T47D (cell line): ENCODE measurements around the gene GSG1L.

ENCODE experiments used
- DNase-seq, 2 experiments: peaks; one replicate each; pipeline versions ENCODE4 v3.0.0 to v3.0.0-alpha.2; 2011 to 2012; ENCODE audit warnings: low read depth in 1 of 2, low spot score in 1 of 2
- JUND ChIP-seq: IDR thresholded peaks from 2 replicates; pipeline ENCODE4 v1.6.1; 2012; ENCODE audit warnings: low read depth
- in situ Hi-C: cut with HindIII; loops from 2 replicates; pipeline ENCODE4 v1.10.0; 2016; ENCODE audit warnings: low sequenced_read_pairs, low pct_unique_long_range_greater_than_20kb

GSG1L gene

GRCh38 chr16:27789595-27790241, 273.8 kb downstream of the GSG1L start:
- in situ Hi-C loops, result no loop called here
- DNase-seq, result no peak
- no peak for TF ChIP-seq JUND

- in situ Hi-C loops, result no loop called here
- TF ChIP-seq JUND, result no peak
These were observed 274.4 kb downstream of the GSG1L start for GRCh38 chr16:27789150-27789549.

GRCh38 chr16:27787665-27788064, 275.8 kb downstream of the GSG1L start:
- in situ Hi-C loops, result no loop called here
- no peak for DNase-seq
- TF ChIP-seq JUND, result no peak

More at GRCh38 chr16:27789150-27789549, 274.4 kb downstream of the GSG1L start:
- DNase-seq, result no peak

- DNase-seq, result no peak
- TF ChIP-seq JUND, result no peak
- in situ Hi-C loops, result no loop called here
These were observed 276.4 kb downstream of the GSG1L start for GRCh38 chr16:27786923-27787625.

GRCh38 chr16:27786221-27786922, 277.1 kb downstream of the GSG1L start:
- in situ Hi-C loops, result no loop called here
- DNase-seq, result no peak
- no peak for TF ChIP-seq JUND

GRCh38 chr16:27785307-27785678, 278.2 kb downstream of the GSG1L start:
- in situ Hi-C loops, result no loop called here
- no peak for DNase-seq
- TF ChIP-seq JUND, result no peak

- in situ Hi-C loops, result no loop called here
- DNase-seq, result no peak
- TF ChIP-seq JUND, result no peak
These were observed 278.9 kb downstream of the GSG1L start for GRCh38 chr16:27784351-27785306.

- DNase-seq, result no peak
- in situ Hi-C loops, result no loop called here
- TF ChIP-seq JUND, result no peak
These were observed 281.3 kb downstream of the GSG1L start for GRCh38 chr16:27781981-27782880.

- in situ Hi-C loops, result no loop called here
- TF ChIP-seq JUND, result no peak
- no peak for DNase-seq
These were observed 282.4 kb downstream of the GSG1L start for GRCh38 chr16:27781195-27781524.

- DNase-seq, result no peak
- TF ChIP-seq JUND, result no peak
- in situ Hi-C loops, result no loop called here
These were observed 282.9 kb downstream of the GSG1L start for GRCh38 chr16:27780468-27781194.

- in situ Hi-C loops, result no loop called here
- DNase-seq, result no peak
- TF ChIP-seq JUND, result no peak
These were observed 283.8 kb downstream of the GSG1L start for GRCh38 chr16:27779641-27780164.
